ENCODE results near the gene CNKSR2. TPM values are rescaled to one million over a fixed set of nuclear protein-coding genes. Genes with fewer than 3 reads are reported as not detected.

Gene CNKSR2
- 2.4 to 3.1 TPM (median 2.6 TPM) in 5 replicates for total RNA-seq (2022; extraction: Qiagen RNA extraction; ENCODE audit: low read depth)

DNA sequence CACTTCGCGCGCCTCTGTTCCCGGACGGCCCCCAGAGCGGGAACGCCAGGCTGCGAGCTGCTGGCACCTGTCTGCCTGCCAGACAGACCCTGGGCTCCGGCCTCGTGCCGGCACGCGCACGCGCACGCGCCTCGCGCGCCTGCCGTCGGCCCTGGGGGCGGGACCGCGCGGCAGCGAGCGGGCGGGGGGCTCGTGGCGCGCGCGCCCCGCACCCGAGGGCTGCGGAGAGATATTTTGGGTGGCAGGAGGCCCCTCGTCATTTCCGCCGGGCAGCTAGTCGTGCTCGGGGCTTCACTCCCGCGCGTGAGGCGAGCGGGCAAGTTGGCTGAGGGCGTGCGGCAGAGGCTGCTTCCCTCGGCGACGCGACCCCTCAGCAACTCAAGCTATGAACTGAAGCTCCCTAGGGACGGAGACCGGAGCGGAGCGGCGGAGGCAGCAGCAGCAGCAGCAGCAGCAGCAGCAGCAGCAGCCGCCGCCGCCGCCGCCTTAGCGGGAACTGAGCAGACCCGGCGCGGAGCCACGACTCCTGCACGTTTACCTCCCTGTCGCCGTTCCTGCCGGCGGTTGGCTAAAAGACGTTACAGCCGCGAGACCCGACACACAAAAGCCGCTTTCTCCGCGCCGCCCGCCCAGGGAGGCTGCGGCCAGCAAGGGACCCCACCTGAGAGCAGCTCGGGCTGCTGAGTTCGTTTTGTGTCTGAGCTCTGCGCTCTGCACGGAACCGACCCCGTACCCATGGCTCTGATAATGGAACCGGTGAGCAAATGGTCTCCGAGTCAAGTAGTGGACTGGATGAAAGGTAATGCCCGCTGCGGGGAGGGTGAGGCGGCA lies at the start of gene CNKSR2:
CNKSR2 (plus strand) TSS at position 256 of the 831 bp plus-strand sequence; CDS start at position 736, 480 bp downstream.

DNA sequence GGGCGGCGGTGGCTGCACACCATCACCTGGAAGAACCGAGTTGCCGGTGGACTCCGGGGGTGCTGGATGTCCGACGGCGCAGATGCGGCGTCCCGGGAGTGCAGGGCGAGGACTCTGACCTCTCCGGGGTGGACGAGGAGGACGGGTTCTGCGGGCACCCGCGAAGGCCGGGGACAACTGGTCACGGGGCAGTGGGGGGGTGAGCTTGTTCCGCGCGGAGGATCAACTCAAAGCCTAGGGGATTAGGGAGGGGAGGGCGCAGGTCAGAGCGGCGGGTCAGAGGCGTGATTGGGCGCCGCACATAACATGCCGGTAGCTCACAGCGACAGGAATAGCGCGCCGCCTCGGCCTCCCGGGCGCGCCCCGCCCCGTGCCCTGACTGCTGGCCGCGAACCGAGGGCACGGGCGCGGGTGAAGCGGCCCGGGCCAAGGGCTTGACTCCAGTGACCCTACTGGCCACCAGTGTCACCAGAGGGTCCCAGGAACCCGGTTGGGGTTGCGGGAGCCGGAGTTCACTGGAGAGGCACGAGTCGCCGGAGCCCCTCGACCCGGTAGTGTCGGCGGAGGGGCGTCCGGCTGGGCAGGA lies 284.0 kb downstream of the CNKSR2 start, which contains the start of gene KLHL34:
KLHL34 (minus strand) TSS at position 179 of the 586 bp plus-strand sequence. CDS start 542 bp downstream, outside the sequence.

